ENCODE data around the gene NEO1. TPM values are rescaled to one million over a fixed set of nuclear protein-coding genes. Genes with fewer than 3 reads are reported as not detected.

Gene NEO1
- total RNA-seq, 1 experiment from 2014 or later = 7.3 TPM

DNA sequence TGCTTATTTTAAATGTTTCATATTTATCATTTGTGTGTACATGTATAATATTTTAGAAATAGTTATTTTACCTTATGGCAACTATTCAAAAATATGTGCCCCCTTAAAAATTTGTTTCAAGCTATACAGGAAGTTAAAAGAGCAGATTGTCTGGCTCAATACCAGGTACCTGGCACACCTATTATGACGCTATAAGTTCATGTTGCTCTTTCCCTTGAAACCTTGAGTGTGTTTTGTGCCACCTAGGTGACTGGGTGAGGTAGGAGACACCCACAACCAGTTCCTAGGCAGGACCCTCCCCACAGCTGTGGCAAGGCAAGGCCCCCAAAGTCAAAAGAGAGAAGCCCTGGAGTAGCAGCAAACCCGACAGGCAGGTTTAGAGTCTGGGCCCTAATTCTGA is 20.6 kb upstream of the NEO1 start:
- no peak for DNase-seq (ENCODE audit: low spot score)

DNA sequence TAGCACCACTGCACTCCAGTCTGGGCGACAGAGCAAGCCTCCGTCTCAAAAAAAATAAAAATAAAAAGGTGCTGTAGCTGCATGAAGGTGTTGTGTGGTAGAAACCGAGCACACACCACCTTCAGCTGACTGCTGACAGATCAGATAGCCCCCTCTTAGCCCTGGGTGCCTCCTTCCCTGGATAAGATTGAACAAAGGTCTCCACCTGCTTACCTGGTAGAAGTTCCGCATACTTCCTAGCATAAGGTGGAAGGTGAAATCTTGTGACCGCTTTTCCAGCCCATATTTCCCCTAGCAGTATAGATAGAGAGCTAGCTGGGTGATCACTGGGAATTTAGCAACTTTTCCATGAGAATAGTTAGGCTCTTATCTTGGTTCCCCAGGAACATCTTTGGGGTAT is 18.7 kb upstream of the NEO1 start:
- DNase-seq (ENCODE audit: low spot score) = no peak

DNA sequence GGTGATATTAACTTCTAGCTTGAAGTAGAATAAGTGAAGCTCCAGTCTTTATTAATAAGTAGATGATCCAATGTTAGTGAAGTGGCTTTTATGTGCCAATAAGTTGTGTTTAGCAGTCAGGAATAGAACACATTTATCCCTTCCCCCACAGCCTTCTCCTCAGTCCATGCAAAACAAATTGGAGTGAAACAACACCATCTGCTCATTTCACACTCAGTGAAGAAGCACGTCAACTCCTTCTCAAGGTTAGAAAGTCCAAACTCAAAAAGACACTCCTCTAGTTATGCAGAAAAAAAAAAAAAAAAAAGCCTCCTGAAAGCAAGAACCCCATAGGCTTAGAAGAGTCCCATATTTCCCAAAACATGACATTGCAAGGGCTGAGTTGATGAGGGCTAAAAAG is 18.0 kb upstream of the NEO1 start:
- no peak for DNase-seq (ENCODE audit: low spot score)

DNA sequence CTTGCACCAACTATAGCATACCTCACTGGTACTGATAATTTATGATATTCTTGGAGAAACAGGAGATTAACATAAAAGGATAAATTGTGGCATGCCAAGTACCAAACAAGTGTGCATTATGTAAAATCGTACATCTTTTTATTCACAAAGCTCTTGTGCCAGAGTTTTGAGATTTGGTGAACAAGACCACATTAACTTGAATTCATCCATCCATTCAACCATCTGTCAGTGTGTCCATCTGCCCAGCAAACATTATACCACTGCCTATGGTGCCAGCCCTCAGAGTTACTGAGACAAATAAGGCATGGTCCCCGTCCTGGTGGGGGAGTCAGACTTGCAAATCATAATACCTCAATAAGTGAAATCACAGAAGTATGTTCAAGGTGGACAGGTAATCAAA is 17.0 kb upstream of the NEO1 start:
- DNase-seq (ENCODE audit: low spot score) = no peak

DNA sequence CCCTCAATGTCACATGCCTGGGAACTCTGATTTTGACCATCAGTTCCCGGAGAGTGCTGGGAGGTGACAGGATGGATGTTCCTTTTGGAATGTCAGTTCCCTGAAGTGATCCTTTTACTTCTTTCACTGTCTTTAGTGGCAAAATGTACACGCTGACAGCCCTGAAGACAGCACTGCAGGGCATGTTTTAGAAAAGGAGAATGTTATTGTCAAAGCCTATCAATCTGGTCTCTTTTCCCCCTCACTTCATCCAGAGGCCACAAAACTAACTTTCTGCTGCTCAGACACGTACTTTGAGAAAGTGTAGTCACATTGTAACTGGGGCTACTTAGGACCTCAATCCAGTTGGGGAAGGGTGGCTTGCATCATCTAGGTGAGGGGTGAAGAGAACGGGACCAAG is 14.0 kb upstream of the NEO1 start:
- DNase-seq (ENCODE audit: low spot score) = no peak

DNA sequence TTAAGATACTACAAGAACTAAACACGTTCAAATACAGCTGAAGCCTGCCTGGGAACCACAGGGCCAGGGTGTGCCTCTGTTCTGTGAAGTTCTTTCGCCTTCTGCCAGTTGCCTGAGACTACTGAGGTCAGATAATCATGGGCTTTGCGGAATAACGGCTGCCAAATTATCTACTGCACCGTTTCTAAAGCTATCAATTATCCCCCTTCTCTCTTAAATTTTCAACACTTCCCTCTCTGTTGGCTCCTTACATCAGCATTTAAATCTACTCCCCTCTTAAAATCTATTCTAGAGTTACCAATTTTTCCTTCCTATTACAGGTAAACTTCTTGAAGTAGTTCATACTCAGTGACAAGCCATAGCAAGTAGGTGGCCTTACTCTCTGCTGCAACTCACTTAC is 6.2 kb upstream of the NEO1 start:
- DNase-seq (ENCODE audit: low spot score) = no peak

DNA sequence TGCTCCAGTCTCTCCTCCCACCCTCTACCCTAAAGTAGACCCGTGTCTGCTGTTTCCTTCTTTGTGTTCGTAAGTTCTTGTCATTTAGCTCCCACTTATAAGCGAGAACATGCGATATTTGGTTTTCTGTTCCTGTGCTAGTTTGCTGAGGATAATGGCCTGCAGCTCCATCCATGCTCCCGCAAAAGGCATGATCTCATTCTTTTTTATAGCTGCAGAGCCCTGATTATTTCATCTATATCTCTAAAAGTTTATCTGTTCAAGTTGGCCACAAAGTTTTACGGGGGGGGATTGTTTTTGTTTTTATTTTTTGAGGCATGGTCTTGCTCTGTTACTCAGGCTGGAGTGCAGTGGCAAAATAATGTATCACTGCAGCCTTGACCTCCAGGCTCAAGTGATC is 4.4 kb upstream of the NEO1 start:
- no peak for DNase-seq (ENCODE audit: low spot score)

DNA sequence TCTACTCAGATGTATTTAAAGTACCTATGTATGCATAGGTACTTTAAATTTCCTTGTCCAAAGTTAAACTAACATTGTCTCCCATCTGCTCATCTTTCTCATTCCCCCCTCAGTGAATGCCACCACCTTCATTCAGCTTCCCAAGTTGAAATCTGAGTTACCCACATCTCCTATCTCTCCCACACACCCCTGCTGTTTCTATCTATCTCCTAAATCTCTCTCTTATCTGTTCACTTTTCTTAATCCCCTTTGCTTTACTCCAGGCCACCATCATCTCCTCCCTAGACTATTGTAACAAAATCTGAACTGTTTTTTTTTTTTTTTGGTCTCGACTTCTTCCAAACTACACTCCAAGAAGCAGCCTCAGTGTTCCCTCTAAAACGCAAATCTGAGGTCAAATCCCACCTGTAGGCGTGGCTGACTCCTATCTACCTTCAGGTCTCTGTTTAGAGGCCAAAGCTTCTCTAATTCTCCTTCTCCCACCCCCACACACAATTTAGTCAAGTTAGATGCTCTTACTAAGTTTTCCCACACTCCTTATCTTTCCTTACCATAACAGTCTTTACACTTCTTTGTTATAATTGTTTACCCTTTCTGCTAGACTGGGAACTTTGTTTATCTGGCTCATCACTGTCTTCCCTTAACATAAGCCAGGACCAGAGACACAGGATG is 3.5 kb upstream of the NEO1 start:
- DNase-seq (ENCODE audit: low spot score) = no peak

DNA sequence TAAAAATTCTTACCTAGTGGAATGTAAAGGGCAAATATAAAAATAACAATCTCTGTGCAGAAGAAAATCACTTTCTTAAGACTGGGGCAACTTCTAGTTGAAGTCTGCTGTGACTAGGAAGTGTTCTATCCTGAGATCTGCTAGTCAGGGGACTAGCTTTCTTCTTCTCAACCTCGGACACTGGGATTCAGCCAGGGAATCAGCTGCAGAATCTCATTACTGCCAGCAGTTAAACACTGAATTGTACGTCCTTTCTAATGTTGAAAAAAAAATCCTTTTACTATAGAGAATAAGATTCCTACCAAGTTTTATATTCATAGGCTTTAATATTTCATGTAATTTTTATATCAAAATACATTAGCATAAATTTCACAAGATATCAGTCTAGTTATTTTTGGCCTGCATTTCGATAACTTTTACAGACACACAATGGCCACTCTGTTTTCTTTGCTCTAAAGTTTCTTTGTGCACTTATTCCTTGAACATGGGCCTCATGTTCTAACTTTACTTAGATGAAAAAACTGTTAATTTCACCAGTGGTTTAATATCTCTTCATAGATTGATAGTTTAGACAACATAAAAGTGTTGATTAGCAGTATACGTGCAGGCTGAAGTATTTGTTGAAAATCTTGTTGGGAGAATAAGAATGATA is 2.6 kb upstream of the NEO1 start:
- DNase-seq (ENCODE audit: low spot score) = no peak

DNA sequence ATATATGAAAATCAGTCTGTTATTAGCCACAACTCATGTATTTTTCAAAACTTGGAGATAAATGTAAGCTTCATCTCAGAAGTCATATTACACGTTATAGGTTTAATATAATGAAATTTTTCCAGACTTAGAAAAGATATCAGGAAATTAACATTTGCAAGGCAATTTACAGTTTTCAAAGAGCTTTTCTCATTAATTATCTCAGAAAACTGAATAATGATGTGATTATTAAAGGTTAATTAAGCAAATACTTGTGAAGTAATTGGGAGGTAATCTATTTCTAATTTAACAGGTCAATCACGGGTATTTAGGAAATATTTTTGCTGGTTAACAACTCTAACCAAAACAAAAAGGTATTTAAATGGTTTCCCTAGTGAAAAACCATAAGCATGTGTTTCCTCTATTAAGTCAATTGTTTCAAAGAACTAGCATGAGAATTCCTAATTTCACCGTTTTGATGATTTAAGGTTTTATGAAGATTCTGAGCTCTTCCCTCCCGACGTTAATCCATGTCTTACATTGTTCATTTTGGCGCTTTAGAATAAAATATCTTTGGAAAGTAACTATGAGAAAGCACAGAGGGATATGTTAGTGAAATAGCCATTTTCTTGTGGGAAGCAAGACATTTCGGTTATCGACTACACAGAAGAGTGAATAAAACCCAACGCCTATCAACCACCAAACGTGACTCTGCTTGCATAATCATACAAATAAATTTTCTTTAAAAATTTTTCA is 1.5 kb upstream of the NEO1 start:
- no peak for DNase-seq (ENCODE audit: low spot score)

DNA sequence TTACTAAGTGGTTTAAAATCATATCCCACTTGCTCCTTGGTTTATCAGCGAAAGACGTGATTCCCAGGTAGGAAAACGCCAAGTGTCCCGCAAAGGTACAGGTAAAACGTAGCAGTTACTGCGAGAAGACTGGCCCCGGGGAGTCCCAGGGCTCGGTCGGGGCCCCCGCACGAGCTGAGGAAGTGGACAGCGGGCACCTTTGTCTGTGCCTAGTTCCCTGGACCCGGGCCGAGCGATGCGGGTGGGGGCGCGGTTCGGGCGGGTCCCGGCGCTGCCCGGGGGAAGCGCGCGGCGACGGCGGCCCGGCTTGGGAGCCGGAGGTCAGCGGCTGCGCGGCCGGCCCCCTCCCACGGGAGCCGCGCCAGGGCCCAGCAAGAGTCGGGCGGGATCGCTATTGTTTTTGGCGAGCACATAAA is 864 bp upstream of the NEO1 start:
- DNase-seq (ENCODE audit: low spot score) = no peak

DNA sequence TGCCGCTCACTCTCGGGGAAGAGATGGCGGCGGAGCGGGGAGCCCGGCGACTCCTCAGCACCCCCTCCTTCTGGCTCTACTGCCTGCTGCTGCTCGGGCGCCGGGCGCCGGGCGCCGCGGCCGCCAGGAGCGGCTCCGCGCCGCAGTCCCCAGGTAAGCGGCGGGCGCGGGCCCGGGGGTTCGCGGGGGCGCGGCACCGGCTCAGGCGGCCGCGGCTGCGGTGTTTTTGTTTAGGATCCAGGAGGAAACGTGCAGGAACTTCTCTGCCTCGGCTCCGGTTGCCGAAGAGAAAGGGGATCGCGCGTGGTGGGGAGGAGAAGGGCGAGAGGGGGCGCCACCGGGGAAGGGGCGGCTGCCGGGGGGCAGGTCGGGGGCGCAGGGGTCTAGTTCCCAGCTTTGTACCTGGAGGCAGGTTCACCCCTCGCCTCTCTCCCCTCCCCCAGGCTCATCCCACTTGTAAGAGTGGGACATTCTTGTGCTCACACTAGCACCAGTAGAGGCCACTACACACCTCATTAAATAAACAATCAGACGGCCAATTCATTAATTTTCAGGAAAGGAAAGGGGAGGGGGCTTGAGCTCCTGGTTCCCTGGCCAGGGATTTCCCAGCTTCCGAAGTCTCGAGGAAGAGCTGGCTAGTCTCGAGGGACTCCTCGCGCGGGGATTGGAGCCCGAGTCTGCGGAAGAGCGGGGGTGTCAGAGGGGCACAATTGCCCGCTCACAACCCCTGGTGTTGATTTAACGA is 562 bp downstream of the NEO1 start:
- peak; percentile 5 for DNase-seq (ENCODE audit: low spot score)

DNA sequence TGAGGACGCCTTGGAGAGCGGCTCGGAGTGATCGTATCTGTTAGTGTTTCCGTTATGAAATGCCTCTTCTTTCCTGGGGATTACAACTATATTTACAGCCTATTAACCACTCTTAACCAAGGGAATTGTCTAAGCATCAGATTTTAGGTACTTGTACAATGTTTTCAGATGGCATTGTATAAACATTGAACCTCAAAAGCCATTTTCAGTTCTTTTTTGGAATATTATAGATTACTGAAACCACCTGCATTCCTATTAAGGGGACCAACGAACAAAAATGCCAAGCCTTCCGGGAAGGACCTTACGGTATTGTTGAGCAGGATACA is 1.1 kb downstream of the NEO1 start:
- no peak for DNase-seq (ENCODE audit: low spot score)

DNA sequence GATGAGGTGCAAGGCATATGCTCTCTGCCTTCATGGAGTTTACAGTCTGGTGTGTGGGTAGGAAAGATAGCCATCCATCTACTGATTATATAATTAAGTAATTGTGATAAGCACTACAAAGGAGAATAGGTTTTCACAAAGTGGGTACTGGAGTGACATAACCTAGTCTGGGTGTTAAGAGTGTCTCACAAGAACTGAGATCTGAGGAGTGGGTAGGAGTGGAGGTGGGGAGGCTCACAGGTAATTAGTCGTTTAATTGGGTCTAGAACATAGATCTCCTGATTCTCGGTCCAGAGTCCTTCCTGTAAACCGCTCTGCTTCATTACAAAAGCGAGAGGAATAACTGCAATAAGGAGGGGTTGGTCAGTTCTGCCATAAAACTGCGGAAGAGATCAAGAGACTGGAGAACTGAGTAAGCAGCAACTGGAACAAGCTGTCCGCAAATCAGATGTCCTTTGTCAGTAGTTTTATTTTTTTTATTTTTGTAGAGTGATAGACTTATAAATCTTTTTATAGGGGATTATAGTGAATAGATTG is 2.2 kb downstream of the NEO1 start:
- no peak for DNase-seq (ENCODE audit: low spot score)

DNA sequence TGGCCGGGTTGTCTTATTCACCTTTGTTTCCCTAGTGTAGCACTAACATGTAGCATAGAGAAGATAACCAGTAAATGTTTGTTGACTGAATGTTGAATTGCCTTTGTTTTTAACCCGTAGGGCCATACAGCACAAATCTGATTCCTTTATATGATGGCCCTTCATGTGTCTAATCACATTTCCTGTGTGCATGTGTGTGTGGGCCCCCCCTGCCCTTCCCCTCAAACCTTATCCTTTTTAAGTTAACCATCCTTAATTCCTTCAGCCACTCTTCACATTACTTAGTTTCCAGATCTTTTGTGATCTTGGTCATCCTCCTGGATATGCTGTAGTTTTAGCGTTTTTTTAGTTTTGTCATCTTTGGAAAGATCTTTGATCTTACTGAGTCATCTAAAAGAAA is 4.2 kb downstream of the NEO1 start:
- DNase-seq (ENCODE audit: low spot score) = no peak

DNA sequence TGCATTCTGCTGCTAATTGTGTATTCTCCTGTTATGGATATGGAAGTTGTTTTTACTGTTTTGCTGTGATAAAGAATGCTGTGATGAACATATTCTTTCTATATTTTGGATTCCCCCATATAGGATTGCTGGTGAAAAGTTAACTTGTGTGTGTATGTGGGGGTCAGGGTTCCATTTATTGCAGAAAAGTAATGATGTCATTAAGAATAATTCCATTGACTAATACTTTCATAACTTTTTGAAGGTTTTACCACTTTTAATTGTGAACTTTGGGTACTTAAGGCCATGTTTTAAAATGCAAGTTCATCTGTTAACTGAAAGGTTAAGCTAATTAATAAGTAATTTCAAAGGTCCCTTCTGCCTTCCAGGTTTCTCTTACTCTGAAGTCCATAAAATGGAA is 6.2 kb downstream of the NEO1 start:
- no peak for DNase-seq (ENCODE audit: low spot score)

DNA sequence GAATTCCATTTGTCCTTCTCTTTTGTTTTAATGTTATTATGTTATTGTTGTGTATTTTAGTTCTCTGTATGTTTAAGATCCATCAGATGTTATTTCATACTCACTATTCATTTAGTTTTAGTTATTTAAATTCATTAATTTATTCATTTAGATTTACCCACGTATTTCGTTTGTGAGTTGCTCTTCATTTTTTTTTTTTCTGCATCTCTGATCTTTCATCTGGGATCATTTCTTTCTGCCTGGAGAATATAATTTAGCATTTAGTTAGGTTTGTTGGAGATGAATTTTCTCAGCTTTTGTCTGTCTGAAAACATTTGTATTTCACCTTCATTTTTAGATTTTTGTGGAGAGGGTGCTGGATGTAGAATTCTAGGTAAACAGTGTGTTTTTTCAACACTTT is 12.9 kb downstream of the NEO1 start:
- DNase-seq (ENCODE audit: low spot score) = no peak

DNA sequence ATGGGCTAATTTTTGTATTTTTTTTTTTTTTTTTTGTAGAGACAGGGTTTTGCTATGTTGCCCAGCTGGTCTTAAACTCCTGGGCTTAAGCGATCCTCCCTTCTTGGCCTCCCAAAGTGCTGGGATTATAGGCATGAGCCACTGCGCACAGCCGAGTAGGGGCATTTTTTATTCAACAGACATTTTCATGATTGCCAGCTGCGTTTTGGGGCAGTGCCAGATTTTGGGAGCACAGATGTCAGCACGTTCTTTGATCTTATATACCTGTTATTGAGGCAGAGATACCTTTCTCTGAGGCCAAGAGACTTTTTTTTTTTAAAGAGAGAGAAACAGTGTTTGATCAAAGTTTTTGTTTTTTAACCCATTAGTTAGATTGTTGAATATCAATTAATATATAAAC is 16.8 kb downstream of the NEO1 start:
- DNase-seq (ENCODE audit: low spot score) = no peak

DNA sequence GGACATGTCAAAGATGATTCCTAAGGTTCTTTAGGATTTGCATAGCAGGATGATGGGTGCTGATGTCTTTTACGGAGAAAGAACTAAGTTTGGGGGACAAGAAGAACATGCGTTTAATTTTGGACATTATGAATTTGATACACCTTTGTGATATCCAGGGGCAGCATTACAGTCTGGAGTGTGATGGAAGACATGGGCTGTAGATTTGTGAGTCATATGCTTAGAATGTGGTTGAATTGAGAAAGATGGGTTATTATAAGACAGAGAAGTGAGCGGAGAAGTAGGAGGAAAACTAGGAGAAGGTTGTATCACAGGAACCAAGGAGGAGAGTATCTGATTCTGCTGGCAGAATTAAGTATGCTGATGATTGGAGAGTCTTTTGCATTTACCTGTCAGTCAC is 20.6 kb downstream of the NEO1 start:
- DNase-seq (ENCODE audit: low spot score) = no peak

DNA sequence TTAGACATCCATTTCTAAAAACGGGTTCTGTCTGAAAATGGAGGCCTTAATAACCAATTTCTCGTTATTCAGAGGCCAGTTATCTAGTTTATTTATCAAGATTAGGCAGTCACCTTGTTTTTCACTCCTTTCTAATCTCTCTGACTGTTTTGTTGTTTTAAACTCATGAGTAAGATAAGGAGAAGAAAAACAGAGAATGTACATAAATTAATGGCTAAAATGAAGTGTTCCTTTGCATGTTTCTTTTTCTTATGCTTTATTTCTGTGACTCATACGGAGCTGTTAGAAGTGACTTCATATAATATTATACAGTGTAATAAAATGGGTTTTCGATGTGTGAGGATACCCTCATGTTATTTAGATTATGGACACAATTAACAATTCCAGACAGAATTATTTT is 22.0 kb downstream of the NEO1 start:
- no peak for DNase-seq (ENCODE audit: low spot score)

DNA sequence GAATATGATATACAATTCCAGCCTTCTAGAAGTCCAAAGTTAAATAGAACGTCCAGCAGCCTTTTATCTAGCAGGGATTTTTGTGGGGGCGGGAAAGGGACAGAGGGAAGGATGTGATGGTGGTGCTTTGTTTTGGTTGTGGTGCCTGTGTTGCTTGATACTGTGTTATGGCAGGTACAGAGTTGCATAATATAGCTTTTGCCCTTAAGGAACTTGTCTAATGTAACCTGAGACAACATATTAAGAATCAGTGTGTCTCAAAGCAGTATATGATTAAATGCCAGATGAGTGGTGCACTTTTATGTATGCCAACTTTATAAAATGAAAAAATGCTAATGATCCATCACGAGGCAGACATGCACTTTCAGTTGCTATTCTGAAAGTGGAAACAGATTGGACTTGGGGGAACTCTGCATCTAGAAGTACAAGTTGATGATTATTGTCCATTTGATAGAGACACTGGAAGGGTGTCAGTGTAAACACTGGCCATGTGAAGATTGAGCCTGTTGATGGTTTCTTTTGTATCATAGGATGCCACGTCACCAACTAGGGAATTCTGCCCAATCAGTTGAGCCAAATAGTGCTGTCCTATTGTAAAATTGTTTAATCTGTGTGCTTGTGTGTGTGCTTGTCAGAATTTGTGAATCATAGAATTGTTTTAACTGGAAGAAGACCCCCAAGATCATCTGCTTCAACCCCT is 23.0 kb downstream of the NEO1 start:
- DNase-seq (ENCODE audit: low spot score) = no peak

DNA sequence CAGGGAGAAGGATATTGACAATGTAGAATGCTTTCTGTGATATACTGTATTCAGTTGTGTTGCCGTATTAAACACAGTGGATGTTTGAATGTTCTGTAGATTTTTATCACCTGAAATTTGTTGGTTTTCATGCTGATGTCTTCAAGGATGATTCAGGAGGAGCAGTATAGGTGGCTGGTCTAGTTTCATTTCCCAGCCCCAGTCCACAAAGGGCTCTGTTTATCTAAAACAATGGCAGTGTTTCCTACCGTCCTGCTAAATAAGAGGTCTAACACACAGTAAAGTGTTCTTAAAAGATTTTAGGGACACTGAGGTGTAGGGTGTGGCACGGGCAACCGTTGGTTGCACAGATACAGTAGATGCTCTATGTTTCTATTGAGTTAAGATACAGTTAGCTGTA is 26.0 kb downstream of the NEO1 start:
- DNase-seq (ENCODE audit: low spot score) = no peak
